GM12878 (cell line): ENCODE data around the gene TMEM150C. TPM values are rescaled to one million over a fixed set of nuclear protein-coding genes. Genes with fewer than 3 reads are reported as not detected.

Experiments used
- ATAC-seq: fragments of 200-7000 bp; cut with Tn5 transposase; 3 replicates; pipeline ENCODE4 v1.9.1; 2020; ENCODE audit warnings: mild to moderate bottlenecking, moderate library complexity
- BruUV-seq: library from RNA; stranded (reverse); fragments of 400-500 nt; replicated peaks from 2 replicates; lab custom pipeline; 2021; lab: Mats Ljungman, UMichigan
- CTCF ChIA-PET: fragments of 300-600 bp; sonication (Branson Sonifier 250); formaldehyde crosslinking; extraction: SDS; loops from one replicate; lab custom pipeline; 2021; ENCODE audit warnings: inconsistent platforms; lab: Yijun Ruan, JAX
- POLR2A ChIA-PET: fragments of 350-600 bp; formaldehyde crosslinking; extraction: SDS; loops from one replicate; lab custom pipeline; 2021; ENCODE audit warnings: inconsistent platforms; lab: Charles Lee
- RAD21 ChIA-PET: fragments of 300-600 bp; sonication (Branson Sonifier 250); formaldehyde crosslinking; loops from one replicate; lab custom pipeline; 2023; ENCODE audit warnings: antibody characterized with exemption; ENCODE audit not compliant: unreplicated experiment; lab: Charles Lee
- SMC1A ChIA-PET: fragments of 300-600 bp; sonication (Branson Sonifier 250); formaldehyde crosslinking; loops from one replicate; lab custom pipeline; 2023; ENCODE audit not compliant: unreplicated experiment, uncharacterized antibody; lab: Charles Lee
- DNase-seq: peaks from one replicate; pipeline ENCODE4 v3.0.0-alpha.2; 2011; ENCODE audit warnings: low read depth, low spot score
- FAIRE-seq: peaks from 3 replicates; lab custom pipeline; 2011; peaks lifted over from hg19 to GRCh38; lab: Jason Lieb, UNC
- H2AFZ ChIP-seq: 2 replicates; pipeline ENCODE4 v1.6.0; 2011; ENCODE audit warnings: low read depth, low read length, control low read depth; ENCODE audit not compliant: control insufficient read depth
- H3K27ac ChIP-seq: 2 replicates; pipeline ENCODE4 v1.5.1; 2011; ENCODE audit warnings: control low read depth; ENCODE audit not compliant: control insufficient read depth, insufficient read depth
- H3K27me3 ChIP-seq, 2 experiments: replicated peaks in 1 of 2; 2 replicates each; pipeline versions ENCODE4 v1.6.0 to v1.6.1; 2011; ENCODE audit warnings: low read length in 1 of 2; ENCODE audit not compliant: control insufficient read depth in 2 of 2, insufficient read depth in 2 of 2
- H3K36me3 ChIP-seq, 2 experiments: 2 replicates each; pipeline ENCODE4 v1.5.1; 2011; ENCODE audit warnings: low read length in 1 of 2; ENCODE audit not compliant: control insufficient read depth in 2 of 2, insufficient read depth in 2 of 2
- H3K4me1 ChIP-seq: 2 replicates; pipeline ENCODE4 v1.6.1; 2011; ENCODE audit warnings: mild to moderate bottlenecking, low read length, moderate library complexity, mixed read lengths; ENCODE audit not compliant: control insufficient read depth, insufficient read depth
- H3K4me2 ChIP-seq: 2 replicates; pipeline ENCODE4 v1.6.0; 2011; ENCODE audit warnings: control low read depth; ENCODE audit not compliant: control insufficient read depth, insufficient read depth
- H3K4me3 ChIP-seq: fragments of 200-600 bp; sonication (generic); 2 replicates; pipeline ENCODE4 v1.5.1; 2016
- H3K79me2 ChIP-seq: 2 replicates; pipeline ENCODE4 v1.6.0; 2011; ENCODE audit warnings: low read length; ENCODE audit not compliant: control insufficient read depth, insufficient read depth
- H3K9ac ChIP-seq: 2 replicates; pipeline ENCODE4 v1.8.0; 2011; ENCODE audit warnings: low read length, control low read depth, mixed read lengths; ENCODE audit not compliant: control insufficient read depth, insufficient read depth
- H3K9me3 ChIP-seq: replicated peaks from 3 replicates; pipeline ENCODE4 v1.5.1; 2011; ENCODE audit warnings: mild to moderate bottlenecking, low read length; ENCODE audit not compliant: control insufficient read depth, insufficient read depth
- H4K20me1 ChIP-seq: 2 replicates; pipeline ENCODE4 v1.6.0; 2011; ENCODE audit not compliant: control insufficient read depth, insufficient read depth
- BACH1 ChIP-seq: fragments of 450-650 bp; IDR thresholded peaks from 2 replicates; pipeline ENCODE4 v1.6.1; 2017; ENCODE audit warnings: mild to moderate bottlenecking, borderline replicate concordance
- CHD2 ChIP-seq: IDR thresholded peaks from 2 replicates; pipeline ENCODE4 v1.6.1; 2011; ENCODE audit warnings: low read depth, low read length, improper control_type of control experiment, borderline replicate concordance
- CUX1 ChIP-seq: IDR thresholded peaks from 2 replicates; pipeline ENCODE4 v1.6.1; 2012; ENCODE audit warnings: improper control_type of control experiment, low read depth, low read length; ENCODE audit not compliant: insufficient replicate concordance
- EZH2 ChIP-seq: IDR thresholded peaks from 2 replicates; pipeline ENCODE4 v1.6.1; 2012; ENCODE audit warnings: low read depth, mild to moderate bottlenecking, control low read depth, inconsistent platforms, low read length, borderline replicate concordance; ENCODE audit not compliant: control insufficient read depth
- FOXK2 ChIP-seq: fragments of 450-650 bp; IDR thresholded peaks from 2 replicates; pipeline ENCODE4 v1.6.1; 2017; ENCODE audit warnings: mild to moderate bottlenecking, moderate library complexity
- IKZF2 ChIP-seq, 2 experiments: fragments of 450-650 bp; IDR thresholded peaks; 2 replicates each; pipeline ENCODE4 v1.6.1; 2017; ENCODE audit warnings: mild to moderate bottlenecking in 2 of 2, moderate library complexity in 2 of 2
- KLF5 ChIP-seq: fragments of 450-650 bp; IDR thresholded peaks from 2 replicates; pipeline ENCODE4 v1.6.1; 2014; ENCODE audit warnings: mild to moderate bottlenecking; ENCODE audit not compliant: partially characterized antibody
- MXI1 ChIP-seq: fragments of 150-350 bp; IDR thresholded peaks from 2 replicates; pipeline ENCODE4 v1.6.1; 2011; ENCODE audit warnings: low read depth, mild to moderate bottlenecking, inconsistent platforms, low read length, improper control_type of control experiment
- MYC ChIP-seq: IDR thresholded peaks from 2 replicates; pipeline ENCODE4 v1.6.1; 2011; ENCODE audit warnings: mild to moderate bottlenecking, low read length, moderate library complexity, inconsistent platforms; ENCODE audit not compliant: insufficient read depth, insufficient replicate concordance, insufficient read length, severe bottlenecking
- NFXL1 ChIP-seq: fragments of 450-650 bp; IDR thresholded peaks from 2 replicates; pipeline ENCODE4 v1.6.1; 2017; ENCODE audit warnings: antibody characterized with exemption, mild to moderate bottlenecking, borderline replicate concordance
- RAD21 ChIP-seq: IDR thresholded peaks from 2 replicates; pipeline ENCODE4 v1.6.1; 2011; ENCODE audit warnings: mild to moderate bottlenecking, low read depth, low read length, moderate library complexity; ENCODE audit not compliant: insufficient read depth
- SP1 ChIP-seq: IDR thresholded peaks from one replicate; pipeline ENCODE4 v1.6.1; 2011; ENCODE audit warnings: low read depth, low read length
- ZBTB4 ChIP-seq: fragments of 450-650 bp; formaldehyde crosslinking; IDR thresholded peaks from 2 replicates; pipeline ENCODE4 v1.4.0; 2022; ENCODE audit warnings: mild to moderate bottlenecking, moderate library complexity
- WGBS: methylation state at CpG from one replicate; pipeline ENCODE4 v1.1.6; 2016; ENCODE audit warnings: low lambda C conversion rate; ENCODE audit not compliant: insufficient replicate concordance, insufficient coverage; ENCODE audit errors: missing lambda C conversion rate; 5-methylcytosine and 5-hydroxymethylcytosine counted together
- in situ Hi-C: fragments of 300-500 bp; cut with MboI; formaldehyde crosslinking; loops from 9 replicates; pipeline ENCODE4 v1.14.3; 2018; ENCODE audit warnings: mixed read lengths
- intact Hi-C: fragments of 100-400 bp; cut with micrococcal nuclease; formaldehyde crosslinking; loops from one replicate; pipeline ENCODE4 v1.14.2; 2022; ENCODE audit not compliant: unreplicated experiment
- polyA plus RNA-seq, 11 experiments: library from polyadenylated mRNA; depleted of rRNA in 4 of 11; unstranded in 6 of 11; stranded (reverse) in 5 of 11; fragments of >200 nt; fragmentation: Nextera tagmentation in 4 of 11; fragmentation: Illumina TruSeq in 1 of 11; extraction: Ambion mirVana in 4 of 11; extraction: Trizol in 1 of 11; gene quantifications; 1 replicate in 1 of 11; 2 replicates in 10 of 11; pipeline versions ENCODE4 v1.2.1 to v1.2.3, GENCODE V29; 2011 to 2016; ENCODE audit warnings: inconsistent platforms in 2 of 11, missing spikeins in 2 of 11, low read depth in 1 of 11
- total RNA-seq, 4 experiments: library from RNA; depleted of rRNA in 3 of 4; stranded (reverse); fragments of >200 nt in 3 of 4; fragmentation: Illumina TruSeq in 1 of 4; extraction: Trizol in 1 of 4; gene quantifications; 2 replicates each; pipeline versions ENCODE4 v1.2.1 to v1.2.3, GENCODE V29; 2013 to 2021
- TF ChIP-seq, protein P1 (sequence below): fragments of 450-650 bp; IDR thresholded peaks from 2 replicates; pipeline ENCODE4 v1.6.1; 2016; ENCODE audit warnings: mild to moderate bottlenecking

The TMEM150C gene
- total and polyA plus RNA-seq, 10 of the 15 experiments (the other 5 are each of a cell fraction or from before 2014, with no cell fraction given): 0.04 to 0.78 (median 0.13) TPM; not detected in 2

GRCh38 chr4:82588771-82589270, 27.0 kb upstream of the TMEM150C start:
- no peak overlapping the region for H3K4me2 ChIP-seq
- no peaks in the 10 kb centered on the region for H3K79me2 ChIP-seq
- CTCF ChIA-PET: interaction anchor here (1.1 kb wide), 1 partner anchor 12 kb away, joined by 3 read pairs; no protein-coding TSS in a partner anchor
- DNase-seq (no peak), FAIRE-seq (no peak), ATAC-seq (no peak)
- BruUV-seq: no TSS peak
- SMC1A ChIA-PET: interaction anchor here (0.6 to 1.4 kb wide), 2 partner anchors 9 to 909 kb away, joined by 4 read pairs; no protein-coding TSS in a partner anchor
- intact Hi-C loops: no loop called here
- POLR2A ChIA-PET: no interaction called here
- no peak overlapping the region for H3K9ac ChIP-seq
- no peak overlapping the region for H3K4me3 ChIP-seq
- no peak for TF ChIP-seq FOXK2
- TF ChIP-seq KLF5: no peak
- TF ChIP-seq, protein P1, sequence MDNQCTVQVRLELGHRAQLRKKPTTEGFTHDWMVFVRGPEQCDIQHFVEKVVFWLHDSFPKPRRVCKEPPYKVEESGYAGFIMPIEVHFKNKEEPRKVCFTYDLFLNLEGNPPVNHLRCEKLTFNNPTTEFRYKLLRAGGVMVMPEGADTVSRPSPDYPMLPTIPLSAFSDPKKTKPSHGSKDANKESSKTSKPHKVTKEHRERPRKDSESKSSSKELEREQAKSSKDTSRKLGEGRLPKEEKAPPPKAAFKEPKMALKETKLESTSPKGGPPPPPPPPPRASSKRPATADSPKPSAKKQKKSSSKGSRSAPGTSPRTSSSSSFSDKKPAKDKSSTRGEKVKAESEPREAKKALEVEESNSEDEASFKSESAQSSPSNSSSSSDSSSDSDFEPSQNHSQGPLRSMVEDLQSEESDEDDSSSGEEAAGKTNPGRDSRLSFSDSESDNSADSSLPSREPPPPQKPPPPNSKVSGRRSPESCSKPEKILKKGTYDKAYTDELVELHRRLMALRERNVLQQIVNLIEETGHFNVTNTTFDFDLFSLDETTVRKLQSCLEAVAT: no peak
- TF ChIP-seq SP1: no peak
- no peak for TF ChIP-seq NFXL1
- TF ChIP-seq MXI1: no peak
- no peak for TF ChIP-seq CHD2
- TF ChIP-seq MYC: no peak
- no peak for TF ChIP-seq BACH1
- TF ChIP-seq EZH2: no peak
- TF ChIP-seq CUX1: no peak
- no peak for TF ChIP-seq RAD21
- TF ChIP-seq ZBTB4 (CRISPR knock-in tag): no peak
- no peak for TF ChIP-seq IKZF2 (IDR thresholded peaks at IDR 0.05)
- H3K27me3 ChIP-seq: peaks cover 2 to 5% of the 10 kb centered on the region in 2 experiments; a peak in 1 of 4 replicates
- no peaks in the 10 kb centered on the region for H3K4me1 ChIP-seq
- no peaks in the 10 kb centered on the region for H3K36me3 ChIP-seq
- RAD21 ChIA-PET: no interaction called here
- H2AFZ ChIP-seq: no peak overlapping the region
- no peaks in the 10 kb centered on the region for H4K20me1 ChIP-seq
- H3K27ac ChIP-seq: no peak overlapping the region
- WGBS: 39% methylated on average over 2 of the region's 2 CpGs
- H3K9me3 ChIP-seq: no peaks in the 10 kb centered on the region
- in situ Hi-C loops: no loop called here
